ENCODE measurements around the gene HDAC8. TPM values are rescaled to one million over a fixed set of nuclear protein-coding genes. Genes with fewer than 3 reads are reported as not detected.
"Not testable (repeated sequence)": the region's sequence is repeated elsewhere in the genome, so short reads cannot be mapped to it uniquely, and the experiment has no call there.

HDAC8 gene
- 41.9 TPM for polyA plus RNA-seq (ENCODE audit: insufficient read length)
- long read RNA-seq, donor 1, full-length matches to known transcripts = 10 of 18 reads
- long read RNA-seq, donor 1, partial matches to known transcripts = 8 of 18 reads
- long read RNA-seq, donor 1, other reads (novel, unspliced or antisense) = 0 of 18 reads
- long read RNA-seq, donor 2, full-length matches to known transcripts = 11 of 11 reads
- long read RNA-seq, donor 2, partial matches to known transcripts = 0 of 11 reads
- long read RNA-seq, donor 2, other reads (novel, unspliced or antisense) = 0 of 11 reads
- long read RNA-seq, donor 3, partial matches to known transcripts = 8 of 11 reads
- long read RNA-seq, donor 3, other reads (novel, unspliced or antisense) = 0 of 11 reads
- long read RNA-seq, donor 4, partial matches to known transcripts = 0 of 2 reads
- long read RNA-seq, donor 4, other reads (novel, unspliced or antisense) = 0 of 2 reads
- long read RNA-seq, donor 5, transcript HDAC8-207 (11 exons, 2,110 nt) = major isoform, 13 of 38 reads
- long read RNA-seq, donor 5, partial matches to known transcripts = 18 of 38 reads
- long read RNA-seq, donor 5, other reads (novel, unspliced or antisense) = 0 of 38 reads
- long read RNA-seq, donor 6, partial matches to known transcripts = 0 of 5 reads
- long read RNA-seq, donor 6, other reads (novel, unspliced or antisense) = 0 of 5 reads
- long read RNA-seq, donor 7, partial matches to known transcripts = 7 of 25 reads
- long read RNA-seq, donor 7, other reads (novel, unspliced or antisense) = 0 of 25 reads
- long read RNA-seq, donor 8, partial matches to known transcripts = 0 of 5 reads
- long read RNA-seq, donor 8, other reads (novel, unspliced or antisense) = 0 of 5 reads

DNA sequence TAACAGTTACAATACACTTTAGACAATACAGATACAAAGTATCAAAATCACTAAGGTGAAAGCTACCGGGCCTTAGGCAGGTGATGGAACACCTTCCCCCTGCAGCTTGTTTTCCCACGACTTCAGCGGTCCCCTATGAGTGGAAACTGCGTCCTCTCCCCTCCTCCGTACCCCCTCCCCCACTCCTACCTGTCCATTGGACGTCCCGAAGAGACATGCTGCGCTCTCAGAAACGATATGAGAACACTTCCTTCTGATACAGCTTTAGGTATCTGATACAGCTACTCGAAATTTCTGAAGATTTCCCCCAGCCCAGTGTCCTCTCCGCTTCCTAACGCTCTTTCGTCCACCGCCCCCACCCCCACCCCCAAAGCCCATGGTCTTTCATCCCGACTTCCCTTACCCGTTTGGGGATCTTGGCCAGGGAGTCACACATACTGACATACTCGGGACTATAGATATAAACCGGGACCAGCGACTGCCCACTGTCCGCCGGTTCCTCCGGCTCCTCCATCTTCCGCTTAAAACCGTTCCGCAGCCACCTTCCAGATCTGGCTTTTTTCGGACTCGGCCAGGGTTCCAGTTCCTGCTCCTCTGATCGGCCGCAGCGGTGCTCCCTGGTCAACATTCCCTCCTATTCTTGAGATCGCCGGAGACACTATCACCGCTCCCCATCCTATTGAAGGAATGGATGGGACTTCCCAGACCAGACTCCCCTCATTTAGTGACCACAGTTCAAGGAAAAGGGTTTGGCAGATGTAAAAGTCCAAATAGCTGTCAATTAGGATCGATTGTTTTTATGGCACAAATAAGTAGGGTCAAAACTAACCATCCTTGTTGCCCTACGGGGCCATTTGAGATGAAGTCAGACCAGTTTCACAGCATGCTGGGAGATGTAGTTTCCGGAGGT lies at the start of gene HDAC8:
Gene HDAC8, minus strand, starts transcription at position 596 of the 910 bp plus-strand sequence. Its CDS starts 82 bp downstream, at position 514.
- DNase-seq = peak; percentile 82

DNA sequence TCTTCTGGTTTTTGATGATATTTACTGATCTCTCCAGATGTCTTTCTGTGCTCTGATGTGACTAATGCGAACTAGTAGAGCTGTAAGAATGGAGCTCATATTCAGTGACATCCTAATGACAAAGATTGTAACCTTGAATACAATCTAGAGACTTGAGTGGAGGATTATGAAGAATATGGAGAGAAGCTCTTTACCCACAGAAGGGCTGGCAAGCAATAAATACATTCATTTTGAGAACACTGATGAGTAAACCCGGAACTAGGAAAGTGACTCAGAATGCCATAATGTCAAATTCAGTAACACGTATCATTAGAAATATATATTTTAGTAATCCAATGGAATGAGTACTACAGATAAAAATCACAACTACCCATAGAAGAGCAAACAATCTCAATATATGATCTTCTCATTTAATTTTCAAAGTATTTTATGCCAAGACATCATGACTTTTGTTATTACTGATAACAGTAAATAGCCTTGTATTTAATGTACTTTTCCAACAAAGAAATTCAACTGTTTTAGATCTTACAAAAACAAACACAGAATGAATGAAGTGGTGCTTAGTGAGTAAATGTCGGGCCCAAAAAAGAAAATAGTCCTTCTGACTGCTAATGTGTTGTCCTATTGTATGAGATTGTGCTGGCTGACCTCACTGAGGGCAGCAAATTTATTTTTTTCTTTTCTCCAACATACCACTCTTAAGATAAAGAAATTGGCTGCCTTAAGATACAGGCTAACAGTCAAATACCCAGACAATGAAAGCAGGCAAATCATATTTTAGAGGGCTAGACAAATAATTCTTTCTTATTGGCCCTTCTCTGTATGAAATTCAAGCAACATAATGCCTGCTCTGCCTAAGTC lies 49.2 kb upstream of the HDAC8 start:
- no peak for DNase-seq

DNA sequence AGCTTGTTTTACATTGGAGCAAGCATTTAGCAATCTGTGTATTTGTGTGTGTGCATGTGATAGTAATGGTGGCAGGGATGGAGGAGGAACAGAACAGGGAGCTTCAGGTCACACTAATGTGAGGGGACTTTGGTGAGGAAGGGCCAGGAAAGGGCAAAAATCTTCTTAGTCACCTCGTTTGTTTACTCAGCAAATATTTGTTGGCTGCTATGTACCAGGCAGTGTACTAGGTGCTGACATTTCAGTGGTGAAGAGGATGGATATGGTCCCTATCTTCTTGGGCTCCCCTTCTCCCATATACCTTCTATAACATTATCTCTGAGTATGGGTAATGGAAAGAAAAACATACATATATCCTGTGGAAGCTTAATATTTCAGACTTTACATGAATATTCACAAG lies 48.5 kb upstream of the HDAC8 start:
- DNase-seq = no peak

DNA sequence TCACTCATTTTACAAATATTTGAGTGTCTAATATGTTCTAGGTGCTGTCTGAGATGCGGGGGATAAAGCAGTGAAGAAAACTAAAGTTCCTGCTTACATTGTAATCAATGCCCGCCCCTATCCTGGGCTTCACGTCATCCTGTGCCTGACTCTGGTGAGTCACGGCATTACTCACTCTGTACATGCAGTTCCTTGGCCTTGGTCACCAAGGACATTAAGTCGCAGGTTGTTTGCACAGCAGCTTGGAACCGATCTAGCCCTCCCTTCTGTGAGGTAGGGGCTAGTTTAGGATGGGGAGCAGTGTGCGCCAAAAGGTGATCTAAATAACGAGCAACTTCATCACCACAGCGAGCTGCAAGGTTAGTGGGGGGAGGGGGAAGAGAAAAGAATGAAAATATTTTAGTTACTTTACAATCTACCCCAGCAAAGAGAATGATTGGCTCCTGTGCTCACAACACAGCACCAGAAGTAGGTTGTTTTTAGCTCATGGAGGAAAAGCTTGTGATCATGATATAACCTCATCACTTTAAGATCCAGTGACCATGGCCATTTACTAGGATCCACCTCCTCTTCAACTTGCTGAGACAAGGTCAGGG lies 48.0 kb upstream of the HDAC8 start:
- DNase-seq = no peak

DNA sequence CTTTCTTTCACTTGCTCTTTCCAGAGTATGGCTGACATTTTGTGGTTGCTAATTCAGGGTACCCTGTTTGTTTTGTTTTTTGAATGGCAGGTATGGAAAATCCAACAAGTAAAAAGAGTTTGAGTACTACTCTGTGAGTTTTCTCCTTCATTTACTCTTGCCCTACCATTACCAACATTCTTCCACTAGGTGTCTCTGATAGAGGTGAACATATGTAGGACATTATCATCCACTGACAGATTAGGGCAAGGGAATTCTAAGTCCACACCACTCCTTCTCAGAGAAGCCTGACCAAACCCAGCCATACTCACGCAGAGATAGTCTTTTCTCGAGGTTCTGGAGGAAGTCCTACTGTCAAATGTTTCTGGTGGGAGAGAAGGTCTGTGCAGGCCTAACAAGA lies 36.7 kb upstream of the HDAC8 start:
- no peak for DNase-seq

DNA sequence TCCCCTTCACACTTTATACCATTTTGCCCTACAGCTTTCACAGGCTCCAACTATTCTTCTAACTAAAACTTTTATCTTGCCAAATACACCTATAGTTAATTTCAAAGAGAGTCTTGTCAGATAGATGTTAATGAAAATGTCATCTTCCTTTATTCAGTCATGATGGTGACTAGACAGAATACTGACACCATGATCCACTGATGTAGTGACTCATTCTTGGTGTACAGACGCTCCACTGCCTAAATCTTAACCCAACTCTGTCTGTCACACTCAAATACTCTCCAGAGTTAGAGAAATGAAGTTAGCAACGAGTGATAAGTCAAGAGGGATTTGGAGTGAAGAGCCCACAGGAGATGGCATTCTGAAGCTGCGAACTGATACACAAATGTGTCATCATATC lies 32.1 kb upstream of the HDAC8 start:
- DNase-seq = no peak

DNA sequence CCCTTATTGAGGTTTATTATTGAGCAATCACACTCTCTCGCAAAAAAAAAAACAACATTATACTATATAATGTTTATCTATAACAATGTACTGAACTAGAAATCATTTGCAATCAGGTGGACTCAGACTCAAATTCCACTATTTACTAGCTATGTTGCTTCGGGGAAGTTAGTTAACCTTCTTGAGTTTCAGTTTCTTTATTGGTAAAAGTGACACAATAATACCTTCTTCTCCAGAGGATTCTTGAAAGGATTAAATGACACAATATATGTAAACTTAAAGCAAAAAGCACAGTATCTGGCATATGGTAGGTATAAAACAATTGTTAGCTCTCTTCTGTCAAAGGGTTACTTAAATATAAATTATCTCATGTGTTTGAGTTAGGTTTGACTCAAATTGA lies 31.5 kb upstream of the HDAC8 start:
- DNase-seq = no peak

DNA sequence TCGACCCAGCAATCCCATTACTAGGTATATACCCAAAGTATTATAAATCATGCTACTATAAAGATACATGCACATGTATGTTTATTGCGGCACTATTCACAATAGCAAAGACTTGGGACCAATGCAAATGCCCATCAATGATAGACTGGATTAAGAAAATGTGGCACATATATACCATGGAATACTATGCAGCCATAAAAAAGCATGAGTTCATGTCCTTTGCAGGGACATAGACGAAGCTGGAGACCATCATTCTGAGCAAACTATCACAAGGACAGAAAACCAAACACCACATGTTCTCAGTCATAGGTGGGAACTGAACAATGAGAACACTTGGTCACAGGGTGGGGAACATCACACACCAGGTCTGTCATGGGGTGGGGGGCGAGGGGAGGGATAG lies 18.4 kb upstream of the HDAC8 start:
- not testable (repeated sequence) for DNase-seq

DNA sequence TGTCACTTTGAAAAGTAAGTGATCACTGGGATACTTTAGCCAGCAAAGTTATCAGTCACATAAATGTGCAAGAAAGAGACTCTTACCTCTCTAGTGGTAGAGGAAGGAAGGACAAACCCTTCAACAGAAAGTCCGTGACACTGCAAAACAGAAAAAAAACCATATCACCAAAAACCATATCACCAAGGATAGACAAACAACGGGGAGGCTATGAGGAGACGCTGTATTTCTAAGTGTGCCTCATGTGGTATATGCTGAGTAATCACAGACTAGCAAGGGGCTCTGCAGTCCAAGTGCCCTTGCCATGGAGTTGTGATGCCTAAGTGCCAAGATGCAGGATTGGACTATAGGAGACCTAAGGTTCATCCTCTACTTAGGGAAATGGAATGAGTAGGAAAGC lies 11.5 kb upstream of the HDAC8 start:
- no peak for DNase-seq

DNA sequence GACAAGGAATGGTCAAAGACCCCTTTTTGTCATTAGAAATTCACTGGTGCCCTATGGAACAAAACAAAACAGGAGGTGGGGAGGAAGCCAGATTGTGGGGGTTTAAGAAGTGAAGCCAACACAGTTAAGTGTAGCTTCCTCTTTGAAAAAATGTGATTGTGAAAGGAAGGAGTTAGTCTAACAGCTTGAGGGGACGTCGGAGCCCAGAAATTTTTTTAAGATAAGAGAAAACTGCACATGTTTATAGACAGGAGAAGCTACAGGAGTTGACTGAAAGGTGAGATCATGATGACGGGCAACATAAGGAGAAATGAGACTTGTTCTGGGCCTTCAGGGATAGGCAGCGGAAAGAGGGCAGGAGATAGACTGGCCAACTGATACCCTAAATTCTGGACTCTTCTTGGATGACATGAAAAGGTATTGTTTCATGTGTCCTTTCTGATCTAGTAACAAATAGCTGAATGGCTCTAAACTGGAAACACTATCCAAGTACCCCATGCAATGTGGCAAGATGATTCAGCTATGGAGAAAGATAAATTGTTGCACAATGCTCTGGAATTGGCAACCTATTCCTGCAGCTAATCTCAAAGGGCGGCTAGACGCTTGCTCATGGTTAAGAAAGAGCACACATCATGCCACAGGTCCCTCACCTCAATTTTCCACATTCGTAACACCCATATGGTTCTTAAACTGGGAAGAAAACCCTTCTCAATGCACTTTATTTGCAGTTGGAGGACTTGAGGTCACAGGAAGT lies 3.7 kb upstream of the HDAC8 start:
- DNase-seq = no peak

DNA sequence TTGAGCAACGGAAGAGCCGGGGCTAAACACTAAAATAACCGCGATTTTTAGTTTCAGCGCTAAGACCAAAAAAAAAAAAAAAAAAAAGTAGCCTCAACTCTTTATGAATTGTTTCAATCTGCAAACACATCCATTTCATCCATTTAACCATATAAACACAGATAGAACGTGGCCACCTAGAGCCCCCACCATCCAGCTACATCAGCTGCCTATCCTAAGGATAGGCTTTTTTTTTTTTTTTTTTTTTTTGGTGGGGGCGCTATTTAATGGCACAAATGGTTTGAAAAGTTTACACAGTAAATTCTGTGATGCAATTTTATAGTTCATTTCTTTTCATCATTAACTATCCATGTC lies 492 bp upstream of the HDAC8 start:
- DNase-seq = no peak

DNA sequence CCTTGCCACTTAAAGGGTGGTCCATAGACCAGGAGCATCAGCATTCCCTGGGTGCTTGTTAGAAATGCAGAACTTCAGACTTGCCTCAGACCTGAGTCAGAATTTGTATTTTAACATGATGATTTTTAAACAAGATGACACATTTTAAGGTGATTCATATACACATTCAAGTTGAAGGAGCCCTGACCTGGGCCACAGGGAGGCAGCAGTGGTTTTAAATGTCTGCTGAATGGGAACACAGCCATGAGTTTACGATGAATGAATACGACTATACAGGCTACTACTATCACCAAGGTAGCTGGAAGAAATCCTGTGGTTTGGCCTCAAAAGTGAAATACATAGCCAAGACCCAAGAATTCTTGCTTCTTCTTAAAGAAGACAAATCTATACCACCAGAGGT lies 2.9 kb downstream of the HDAC8 start:
- DNase-seq = no peak

DNA sequence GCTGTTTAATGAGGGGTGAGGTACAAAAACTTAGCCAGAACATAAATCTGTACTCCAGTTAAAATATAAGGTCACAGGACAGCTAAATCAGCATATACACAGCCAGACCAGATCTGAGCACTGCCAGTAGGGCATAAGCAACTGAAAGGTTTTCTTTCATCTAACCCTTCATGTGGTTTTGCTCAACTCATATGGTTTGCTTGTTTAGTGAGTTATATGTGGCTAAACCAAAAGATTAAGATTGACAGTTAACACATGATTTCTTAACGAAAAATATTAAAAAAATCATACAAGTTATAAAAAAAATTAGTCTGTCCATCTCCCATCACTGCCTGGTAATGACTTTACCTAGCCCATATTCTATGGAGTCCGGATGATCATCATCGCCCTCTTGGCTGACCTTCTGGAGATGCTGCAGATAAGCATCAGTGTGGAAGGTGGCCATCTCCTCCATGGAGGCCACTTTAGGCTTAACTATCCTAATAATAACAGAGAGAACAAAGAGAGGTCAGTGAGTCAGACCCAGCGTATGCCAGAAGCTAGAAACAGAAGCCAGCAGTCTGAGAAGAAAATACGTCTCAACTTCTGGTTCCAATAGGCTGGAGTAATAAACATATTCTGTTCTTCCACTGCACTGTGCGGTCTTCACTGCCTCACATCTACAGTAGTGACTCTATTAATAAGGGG lies 4.1 kb downstream of the HDAC8 start:
- no peak for DNase-seq

DNA sequence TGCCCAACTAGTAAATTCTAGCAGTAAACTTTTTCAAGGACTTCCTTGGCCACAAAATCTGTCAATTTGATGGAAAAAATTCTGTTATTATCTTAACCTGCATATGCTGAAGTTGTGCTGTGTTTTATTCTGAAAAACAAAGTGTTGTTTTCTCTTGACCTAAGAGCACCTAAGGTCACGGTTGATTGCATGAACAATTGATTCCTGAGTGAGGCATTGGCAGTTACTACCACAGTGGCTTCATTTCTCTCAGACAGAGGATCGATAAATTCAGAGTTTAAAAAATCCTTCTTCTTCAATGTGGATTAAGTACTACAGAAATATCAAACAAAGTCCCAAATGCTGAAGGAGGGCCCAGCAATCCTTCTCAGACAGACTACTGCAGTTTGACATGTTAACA lies 6.2 kb downstream of the HDAC8 start:
- no peak for DNase-seq

DNA sequence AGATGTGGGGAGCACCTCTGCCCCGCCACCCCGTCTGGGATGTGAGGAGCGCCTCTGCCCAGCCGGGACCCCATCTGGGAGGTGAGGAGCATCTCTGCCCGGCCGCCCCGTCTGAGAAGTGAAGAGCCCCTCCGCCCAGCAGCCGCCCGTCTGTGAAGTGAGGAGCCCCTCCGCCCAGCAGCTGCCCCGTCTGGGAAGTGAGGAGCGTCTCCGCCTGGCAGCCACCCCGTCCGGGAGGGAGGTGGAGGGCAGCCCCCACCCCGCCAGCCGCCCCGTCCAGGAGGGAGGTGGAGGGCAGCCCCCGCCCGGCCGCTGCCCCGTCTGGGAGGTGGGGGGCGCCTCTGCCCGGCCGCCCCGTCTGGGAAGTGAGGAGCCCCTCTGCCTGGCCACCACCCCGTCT lies 13.0 kb downstream of the HDAC8 start:
- DNase-seq = not testable (repeated sequence)

DNA sequence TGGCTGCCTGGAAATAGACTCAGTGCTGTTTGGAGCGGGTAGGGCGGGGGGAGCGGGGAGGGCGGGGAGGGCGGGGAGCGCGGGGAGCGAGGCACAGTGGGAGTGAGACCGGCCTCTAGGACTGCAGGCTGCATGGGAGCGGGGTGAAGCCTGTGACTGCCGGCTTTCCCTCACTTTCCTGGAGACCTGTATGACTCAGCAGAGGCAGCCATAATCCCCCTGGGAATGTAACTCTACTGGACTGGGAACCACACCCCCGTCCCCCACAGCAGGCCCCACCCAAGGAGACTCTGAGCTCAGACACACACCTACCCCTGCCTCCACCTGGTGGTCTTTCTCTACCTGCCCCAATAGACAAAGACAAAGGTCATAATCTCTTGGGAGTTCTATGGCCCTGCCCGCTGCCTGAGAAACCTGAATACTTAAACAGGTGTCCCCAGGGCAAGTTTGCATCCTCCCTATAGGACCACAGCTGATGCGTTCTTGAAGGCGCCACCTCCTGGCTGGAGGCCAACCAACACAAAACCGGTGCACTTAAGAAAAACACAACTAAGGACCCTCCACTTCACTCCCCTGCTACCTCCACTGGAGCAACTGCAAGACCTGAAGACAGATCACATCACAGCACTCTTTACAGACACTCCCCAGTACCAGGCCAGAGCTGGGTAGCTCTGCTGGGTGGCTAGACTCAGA lies 18.0 kb downstream of the HDAC8 start:
- DNase-seq = no peak

DNA sequence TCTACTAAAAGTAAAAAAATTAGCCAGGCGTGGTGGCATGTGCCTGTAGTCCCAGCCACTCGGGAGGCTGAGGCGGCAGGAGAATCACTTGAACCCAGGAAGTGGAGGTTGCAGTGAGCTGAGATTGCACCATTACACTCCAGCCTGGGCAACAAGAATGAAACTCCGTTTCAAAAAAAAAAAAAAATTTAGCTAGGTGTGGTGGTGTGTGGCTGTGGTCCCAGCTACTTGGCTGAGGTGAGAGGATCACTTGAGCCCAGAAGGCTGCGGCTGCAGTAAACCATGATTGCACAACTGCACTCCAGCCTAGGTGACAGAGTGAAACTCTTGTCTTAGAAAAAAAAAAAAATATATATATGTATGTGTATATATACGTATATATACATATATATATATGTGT lies 20.2 kb downstream of the HDAC8 start:
- not testable (repeated sequence) for DNase-seq

DNA sequence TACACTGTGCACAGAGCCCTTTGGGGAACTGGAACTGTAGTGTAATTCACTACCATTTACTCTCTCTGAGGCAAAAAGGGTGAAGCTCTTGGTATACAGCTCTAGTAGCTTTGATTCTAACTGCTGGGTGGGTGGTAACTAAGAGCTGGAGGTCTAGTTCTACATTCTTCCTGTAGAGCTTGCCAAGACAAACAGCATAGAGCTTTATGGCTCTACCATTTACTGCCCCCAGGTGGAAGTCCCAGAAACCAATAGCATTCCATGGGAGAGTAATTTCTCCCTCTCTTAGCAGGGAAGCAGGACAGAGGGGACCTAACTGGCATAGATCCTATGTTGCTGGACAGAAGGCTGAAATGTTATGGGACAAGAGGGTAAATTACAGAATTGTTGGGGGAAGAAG lies 26.7 kb downstream of the HDAC8 start:
- no peak for DNase-seq

DNA sequence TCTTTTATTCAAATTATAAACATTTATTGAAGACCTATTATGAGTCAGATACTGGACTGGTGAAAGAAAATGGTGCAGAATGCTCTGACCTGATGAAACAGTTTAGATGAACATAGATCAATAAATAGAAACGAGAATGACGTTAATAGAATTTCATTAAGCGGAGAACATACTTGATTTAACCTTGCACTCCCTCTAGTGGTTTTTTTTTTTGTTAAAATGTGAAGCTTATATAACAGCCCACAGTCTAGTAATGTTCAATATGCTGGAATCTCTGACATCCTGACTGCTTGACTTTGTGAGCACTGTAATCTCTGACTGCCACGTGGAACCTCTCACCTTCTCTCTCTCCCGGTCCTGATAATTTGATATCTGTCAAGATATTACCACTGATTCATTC lies 32.3 kb downstream of the HDAC8 start:
- no peak for DNase-seq
